Panc1 (cell line): Measurements from ENCODE around the gene ABHD8. TPM values are rescaled to one million over a fixed set of nuclear protein-coding genes. Genes with fewer than 3 reads are reported as not detected.

Experiments used
- ATAC-seq: fragments of 200-7000 bp; cut with Tn5 transposase; 2 replicates; pipeline ENCODE4 v1.9.1; 2020; ENCODE audit warnings: mild to moderate bottlenecking, moderate library complexity
- BruUV-seq: library from RNA; stranded (reverse); fragments of 400-500 nt; replicated peaks from 2 replicates; lab custom pipeline; 2021; lab: Mats Ljungman, UMichigan
- CTCF ChIA-PET: fragments of 300-600 bp; sonication (Branson Sonifier 250); formaldehyde crosslinking; loops from one replicate; lab custom pipeline; 2022; ENCODE audit warnings: antibody characterized with exemption; lab: Charles Lee
- POLR2A ChIA-PET: fragments of 300-600 bp; sonication (Branson Sonifier 250); formaldehyde crosslinking; loops from one replicate; lab custom pipeline; 2022; ENCODE audit warnings: antibody characterized with exemption; lab: Charles Lee
- DNase-seq: peaks from one replicate; pipeline ENCODE4 v3.0.0-alpha.2; 2010; ENCODE audit warnings: low read depth, low spot score
- H3K27ac ChIP-seq: 2 replicates; pipeline ENCODE4 v1.5.1; 2011; ENCODE audit warnings: mild to moderate bottlenecking, low read length, inconsistent platforms
- H3K27me3 ChIP-seq: fragments of 200-500 bp; sonication (Bioruptor generic); 2 replicates; pipeline ENCODE4 v1.6.0; 2014; ENCODE audit warnings: low read length, inconsistent platforms; ENCODE audit not compliant: control insufficient read depth, insufficient read depth
- H3K36me3 ChIP-seq: fragments of 200-500 bp; sonication (Bioruptor generic); 2 replicates; pipeline ENCODE4 v1.5.1; 2014; ENCODE audit warnings: inconsistent platforms, mild to moderate bottlenecking, low read length, moderate library complexity; ENCODE audit not compliant: control insufficient read depth, insufficient read depth
- H3K4me1 ChIP-seq: 2 replicates; pipeline ENCODE4 v1.5.1; 2011; ENCODE audit warnings: inconsistent platforms, mild to moderate bottlenecking, low read length, moderate library complexity; ENCODE audit not compliant: control insufficient read depth, insufficient read depth
- H3K4me3 ChIP-seq, 2 experiments: 2 replicates each; pipeline ENCODE4 v1.5.1; 2011 to 2012; ENCODE audit warnings: low read depth in 2 of 2, low read length in 2 of 2, mild to moderate bottlenecking in 2 of 2, inconsistent platforms in 1 of 2, moderate library complexity in 1 of 2
- H3K9me3 ChIP-seq: fragments of 200-500 bp; sonication (Bioruptor generic); 2 replicates; pipeline ENCODE4 v1.5.1; 2014; ENCODE audit warnings: low read depth, mild to moderate bottlenecking, inconsistent platforms, low read length, moderate library complexity; ENCODE audit not compliant: control insufficient read depth, insufficient read depth
- CTCF ChIP-seq: fragments of 450-650 bp; IDR thresholded peaks from 2 replicates; pipeline ENCODE4 v1.5.1; 2017; ENCODE audit warnings: mild to moderate bottlenecking
- POLR2AphosphoS5 ChIP-seq: IDR thresholded peaks from 2 replicates; pipeline ENCODE4 v1.6.1; 2012; ENCODE audit warnings: mild to moderate bottlenecking, low read depth, low read length, moderate library complexity
- REST ChIP-seq, 2 experiments: IDR thresholded peaks; 2 replicates each; pipeline ENCODE4 v1.6.1; 2011 to 2012; ENCODE audit warnings: low read depth in 2 of 2, control low read depth in 1 of 2, low read length in 1 of 2, mild to moderate bottlenecking in 1 of 2, moderate library complexity in 1 of 2; ENCODE audit not compliant: insufficient read depth in 1 of 2
- SIN3A ChIP-seq: IDR thresholded peaks from 2 replicates; pipeline ENCODE4 v1.6.1; 2012; ENCODE audit warnings: low read depth, mild to moderate bottlenecking, low read length, moderate library complexity, borderline replicate concordance; ENCODE audit not compliant: insufficient read depth
- TCF7L2 ChIP-seq: IDR thresholded peaks from 2 replicates; pipeline ENCODE4 v1.6.1; 2011; ENCODE audit warnings: mild to moderate bottlenecking, low read depth, low read length, inconsistent platforms
- in situ Hi-C: cut with HindIII; loops from 2 replicates; pipeline ENCODE4 v1.10.0; 2016; ENCODE audit warnings: low sequenced_read_pairs, low pct_unique_long_range_greater_than_20kb
- intact Hi-C: fragments of 100-400 bp; cut with micrococcal nuclease; formaldehyde crosslinking; loops from one replicate; pipeline ENCODE4 v1.10.0; 2022; ENCODE audit not compliant: unreplicated experiment
- total RNA-seq: library from RNA; stranded (reverse); gene quantifications from one replicate; pipeline ENCODE4 v1.2.1, GENCODE V29; 2021; ENCODE audit not compliant: unreplicated experiment

The ABHD8 gene
- total RNA-seq, 1 experiment from 2014 or later: 19.6 TPM

- ChIA-PET POLR2A (no interaction called here), CTCF (interaction anchor here (0.6 kb wide), 1 partner anchor 77 kb away, joined by 3 read pairs; no protein-coding TSS in a partner anchor)
- intact Hi-C loops: no loop called here
- no peak overlapping the region for H3K4me3 ChIP-seq
- in situ Hi-C loops: no loop called here
- no peak for TF ChIP-seq CTCF
- TF ChIP-seq TCF7L2: no peak
- no TSS peak for BruUV-seq
- no peak overlapping the region for H3K27ac ChIP-seq
- H3K27me3 ChIP-seq: no peaks in the 10 kb centered on the region
- no peaks in the 10 kb centered on the region for H3K4me1 ChIP-seq
- H3K9me3 ChIP-seq: no peaks in the 10 kb centered on the region
- no peak for DNase-seq
- peak; percentile 31 for ATAC-seq
- H3K36me3 ChIP-seq: no peaks in the 10 kb centered on the region
Measured at GRCh38 chr19:17321655-17322489, 18.6 kb upstream of the ABHD8 start.

GRCh38 chr19:17320435-17320834 lies 17.2 kb upstream of the ABHD8 start:
- no peak overlapping the region for H3K4me3 ChIP-seq
- intact Hi-C loops: no loop called here
- in situ Hi-C loops: no loop called here
- no peaks in the 10 kb centered on the region for H3K27me3 ChIP-seq
- ChIA-PET CTCF (no interaction called here), POLR2A (no interaction called here)
- H3K36me3 ChIP-seq: no peaks in the 10 kb centered on the region
- H3K9me3 ChIP-seq: no peaks in the 10 kb centered on the region
- H3K27ac ChIP-seq: no peak overlapping the region
- no peak for ATAC-seq
- BruUV-seq: no TSS peak
- no peak for DNase-seq
- TF ChIP-seq POLR2AphosphoS5 (no peak), TCF7L2 (no peak), CTCF (no peak), REST (IDR thresholded peaks at IDR 0.05; ENCODE audit: insufficient read depth in 1 of 2, low read depth in 2 of 2, low read length in 1 of 2) (no peak), SIN3A (no peak)
- H3K4me1 ChIP-seq: no peaks in the 10 kb centered on the region
